ENCODE data around the gene TRPC4AP.

DNA sequence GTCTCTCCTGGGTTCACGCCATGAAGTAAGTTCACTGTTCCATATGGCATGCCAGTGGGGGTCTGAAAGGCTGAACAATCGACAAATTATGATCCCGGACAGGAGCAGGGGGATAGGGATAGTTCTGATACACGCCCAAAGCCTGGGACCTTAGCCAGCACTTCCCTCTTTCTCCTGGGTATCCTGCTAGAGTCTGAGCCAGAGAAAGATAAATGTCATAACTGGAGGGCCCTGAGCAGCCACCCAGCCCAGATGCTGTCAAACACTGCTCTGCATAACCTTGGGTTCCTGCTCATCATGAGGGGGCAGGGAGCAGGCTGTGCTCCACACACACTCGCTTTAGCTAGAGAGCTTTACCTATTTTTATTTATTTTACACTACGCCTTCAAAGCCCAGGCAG lies 42.3 kb upstream of the TRPC4AP start:
- TF ChIP-seq, protein P1, sequence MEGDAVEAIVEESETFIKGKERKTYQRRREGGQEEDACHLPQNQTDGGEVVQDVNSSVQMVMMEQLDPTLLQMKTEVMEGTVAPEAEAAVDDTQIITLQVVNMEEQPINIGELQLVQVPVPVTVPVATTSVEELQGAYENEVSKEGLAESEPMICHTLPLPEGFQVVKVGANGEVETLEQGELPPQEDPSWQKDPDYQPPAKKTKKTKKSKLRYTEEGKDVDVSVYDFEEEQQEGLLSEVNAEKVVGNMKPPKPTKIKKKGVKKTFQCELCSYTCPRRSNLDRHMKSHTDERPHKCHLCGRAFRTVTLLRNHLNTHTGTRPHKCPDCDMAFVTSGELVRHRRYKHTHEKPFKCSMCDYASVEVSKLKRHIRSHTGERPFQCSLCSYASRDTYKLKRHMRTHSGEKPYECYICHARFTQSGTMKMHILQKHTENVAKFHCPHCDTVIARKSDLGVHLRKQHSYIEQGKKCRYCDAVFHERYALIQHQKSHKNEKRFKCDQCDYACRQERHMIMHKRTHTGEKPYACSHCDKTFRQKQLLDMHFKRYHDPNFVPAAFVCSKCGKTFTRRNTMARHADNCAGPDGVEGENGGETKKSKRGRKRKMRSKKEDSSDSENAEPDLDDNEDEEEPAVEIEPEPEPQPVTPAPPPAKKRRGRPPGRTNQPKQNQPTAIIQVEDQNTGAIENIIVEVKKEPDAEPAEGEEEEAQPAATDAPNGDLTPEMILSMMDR (IDR thresholded peaks at IDR 0.05), result no peak
- TF ChIP-seq POLR2A (IDR thresholded peaks at IDR 0.05), result no peak

Data from prostate gland (tissue), 2 donors.